GM18517 (cell line): Measurements from ENCODE around the gene BEND3.
"Not testable (repeated sequence)": the region's sequence is repeated elsewhere in the genome, so short reads cannot be mapped to it uniquely, and the experiment has no call there.

Source experiments
- ATAC-seq: cut with Tn5 transposase; IDR thresholded peaks from one replicate; pipeline ENCODE4 v1.9.1; 2021; ENCODE audit warnings: mild to moderate bottlenecking, moderate library complexity; ENCODE audit not compliant: unreplicated experiment

Gene BEND3

DNA sequence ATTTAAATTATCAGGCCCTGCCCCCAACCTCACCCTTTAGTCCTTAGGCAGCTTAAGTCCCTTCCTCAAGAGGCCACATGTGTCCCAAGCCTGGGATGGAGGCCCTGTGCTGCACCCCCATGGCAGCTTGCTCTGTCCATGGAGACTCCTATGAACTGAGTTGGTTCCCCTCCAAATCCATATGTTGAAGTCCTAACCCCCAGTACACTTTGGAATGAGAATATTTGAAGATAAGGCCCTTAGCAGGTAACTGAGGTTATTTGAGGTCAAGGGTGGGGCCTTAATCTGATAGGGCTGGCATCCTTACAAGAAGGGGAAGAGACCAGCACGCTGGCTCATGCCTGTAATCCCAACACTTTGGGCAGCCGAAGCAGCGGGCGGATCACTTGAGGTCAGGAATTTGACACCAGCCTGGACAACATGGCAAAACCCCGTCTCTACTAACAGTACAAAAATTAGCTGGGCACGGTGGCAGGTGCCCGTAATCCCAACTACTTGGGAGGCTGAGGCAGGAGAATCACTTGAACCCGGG lies 6.7 kb upstream of the BEND3 start:
- no peak for ATAC-seq

- no peak for ATAC-seq
These were observed 6.0 kb upstream of the BEND3 start for GRCh38 chr6:107121266-107121665.

- no peak for ATAC-seq
These were observed 5.1 kb upstream of the BEND3 start for GRCh38 chr6:107120404-107120803.

DNA sequence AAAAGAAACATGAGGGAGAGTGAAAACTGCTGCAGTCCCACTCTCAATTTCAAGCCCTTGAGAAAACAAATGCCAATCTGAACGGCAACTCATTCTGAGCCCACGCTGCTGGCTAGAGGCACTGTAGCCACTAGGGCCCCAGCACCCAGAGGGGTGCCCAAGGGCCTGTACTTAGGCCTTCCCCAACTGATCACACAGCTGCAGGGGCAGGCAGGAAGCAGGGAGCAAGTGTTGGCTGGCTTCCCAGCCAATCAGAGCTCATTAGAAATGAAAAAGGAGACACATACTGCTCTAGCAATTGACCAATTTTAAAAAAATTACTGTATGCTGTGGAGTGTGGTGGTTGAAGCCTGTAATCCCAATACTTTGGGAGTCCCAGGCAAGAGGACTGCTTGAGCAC lies 3.7 kb upstream of the BEND3 start:
- ATAC-seq: no peak

DNA sequence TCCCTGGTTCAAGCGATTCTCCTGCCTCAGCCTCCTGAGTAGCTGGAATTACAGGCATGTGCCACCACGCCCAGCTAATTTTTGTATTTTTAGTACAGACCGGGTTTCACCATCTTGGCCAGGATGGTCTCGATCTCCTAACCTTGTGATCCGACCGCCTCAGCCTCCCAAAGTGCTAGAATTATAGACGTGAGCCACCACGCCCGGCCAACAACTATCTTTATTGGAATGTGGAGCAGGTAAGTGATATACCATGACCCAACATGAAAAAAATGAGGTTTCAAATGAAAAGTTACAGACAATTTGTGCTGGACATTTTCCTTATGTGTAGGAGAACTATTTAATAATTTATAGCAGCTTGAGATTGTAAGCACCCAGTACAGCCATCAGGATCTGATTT lies 3.2 kb upstream of the BEND3 start:
- ATAC-seq: not testable (repeated sequence)

GRCh38 chr6:107116931-107117330 lies 1.6 kb upstream of the BEND3 start:
- no peak for ATAC-seq

GRCh38 chr6:107116328-107116892 lies 1.1 kb upstream of the BEND3 start:
- ATAC-seq: no peak

DNA sequence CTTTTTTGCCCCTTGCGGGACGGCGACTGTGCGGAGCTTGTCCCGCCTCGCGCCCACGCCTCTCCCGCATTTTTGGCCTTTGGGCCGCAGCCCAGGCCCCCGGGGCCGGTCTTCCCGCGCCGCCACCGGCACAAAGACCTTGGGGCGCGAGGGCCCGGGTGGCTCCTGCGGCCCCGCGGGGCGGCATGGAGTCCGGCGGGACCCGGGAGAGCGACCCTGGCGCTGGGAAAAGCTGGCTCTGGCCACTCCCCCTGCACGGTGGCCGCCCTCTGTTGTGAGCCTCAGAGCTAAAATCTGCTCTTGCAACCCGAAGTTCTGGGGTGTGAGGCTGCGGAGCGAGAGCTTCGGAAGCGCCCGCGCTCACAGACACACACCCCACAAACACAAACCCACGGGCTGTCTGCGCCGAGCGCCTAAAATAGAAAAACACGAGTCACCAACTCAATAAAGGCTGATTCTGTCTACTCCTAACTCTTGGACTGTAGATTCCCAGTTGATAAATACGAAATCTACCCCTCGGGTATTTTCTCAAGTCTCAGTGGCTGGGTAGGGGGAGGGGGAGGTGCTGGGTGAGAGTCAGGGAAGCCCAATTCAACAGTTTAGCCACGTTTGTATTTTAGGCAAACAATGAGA lies 496 bp upstream of the BEND3 start:
- peak; percentile 22 for ATAC-seq

DNA sequence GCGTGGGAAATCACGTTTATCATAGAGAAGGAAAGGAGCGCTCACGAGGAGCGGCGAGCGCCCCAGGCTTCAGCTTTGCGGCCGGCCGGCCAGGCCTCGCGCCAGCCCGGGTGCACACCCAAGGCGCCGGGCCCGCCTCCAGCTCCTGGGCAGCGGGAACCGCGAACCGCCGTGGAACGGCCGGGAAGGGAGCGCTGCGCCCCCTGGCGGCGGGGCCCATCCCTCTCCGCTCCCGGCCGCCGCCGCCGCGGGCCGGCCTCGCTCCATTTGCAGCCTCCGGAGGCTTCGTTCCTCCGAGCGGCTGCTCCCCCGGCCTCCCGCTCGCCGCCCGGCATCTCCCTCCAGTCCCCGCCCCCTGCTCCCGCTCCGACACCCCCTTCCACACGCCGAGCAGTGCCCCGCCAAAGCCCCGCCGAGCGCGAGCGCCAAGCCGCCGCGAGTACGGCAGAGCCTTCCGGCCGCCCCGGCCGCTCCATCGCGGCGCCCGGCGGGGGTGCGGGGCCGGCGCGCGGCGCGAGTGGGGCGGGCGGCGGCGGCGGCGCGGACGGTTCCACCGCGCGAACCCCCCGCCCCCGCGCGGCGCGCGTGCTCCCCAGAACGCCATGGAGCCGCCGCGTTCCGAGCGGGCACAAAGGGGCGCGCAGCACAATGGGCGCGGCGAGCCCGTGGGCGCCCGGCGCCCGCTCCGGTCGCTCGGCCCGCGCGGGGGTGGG lies 946 bp downstream of the BEND3 start:
- peak; percentile 58 for ATAC-seq

- no peak for ATAC-seq
These were observed 5.1 kb downstream of the BEND3 start for GRCh38 chr6:107110200-107110599.

- ATAC-seq: no peak
These were observed 7.0 kb downstream of the BEND3 start for GRCh38 chr6:107108201-107108890.

DNA sequence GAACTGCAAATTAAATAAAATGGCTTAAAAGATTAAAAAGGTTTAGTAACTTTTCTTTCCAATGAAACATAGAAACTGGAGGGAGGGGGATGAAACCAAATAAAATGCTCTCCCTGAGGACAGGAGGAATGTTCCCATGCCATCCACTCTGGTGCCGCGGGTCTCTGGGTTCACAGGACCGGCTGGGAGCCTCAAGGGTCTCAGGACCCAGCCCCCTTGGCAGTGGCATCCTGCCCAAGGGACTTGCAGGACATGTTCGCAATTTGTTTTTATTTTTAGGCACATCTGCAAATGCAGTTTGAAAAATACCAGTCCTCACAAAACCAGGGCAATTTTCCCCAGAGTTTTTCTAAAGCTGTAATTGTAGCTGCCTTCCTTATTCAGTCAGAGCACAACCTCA lies 7.5 kb downstream of the BEND3 start:
- ATAC-seq: no peak

DNA sequence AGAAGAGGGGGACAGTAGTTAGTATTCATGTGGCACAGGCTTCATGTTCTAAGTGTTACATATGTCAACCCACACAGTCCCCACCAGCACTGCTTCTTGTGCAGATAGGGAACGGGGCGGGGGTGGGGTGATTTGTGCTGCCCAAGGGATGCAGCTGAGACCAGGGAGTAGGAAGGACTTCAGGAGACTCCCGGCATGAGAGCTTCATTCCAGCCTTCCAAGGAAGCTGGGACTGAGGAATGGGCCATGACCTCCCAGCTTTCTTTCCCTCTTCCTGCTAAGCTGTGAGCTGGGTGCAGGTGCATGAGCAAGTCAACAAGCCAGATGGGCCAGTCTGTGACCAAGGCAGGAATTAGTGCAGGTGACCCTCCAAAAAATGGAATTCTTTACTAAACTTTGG lies 9.2 kb downstream of the BEND3 start:
- ATAC-seq: no peak

GRCh38 chr6:107105511-107106116 lies 9.7 kb downstream of the BEND3 start:
- no peak for ATAC-seq

DNA sequence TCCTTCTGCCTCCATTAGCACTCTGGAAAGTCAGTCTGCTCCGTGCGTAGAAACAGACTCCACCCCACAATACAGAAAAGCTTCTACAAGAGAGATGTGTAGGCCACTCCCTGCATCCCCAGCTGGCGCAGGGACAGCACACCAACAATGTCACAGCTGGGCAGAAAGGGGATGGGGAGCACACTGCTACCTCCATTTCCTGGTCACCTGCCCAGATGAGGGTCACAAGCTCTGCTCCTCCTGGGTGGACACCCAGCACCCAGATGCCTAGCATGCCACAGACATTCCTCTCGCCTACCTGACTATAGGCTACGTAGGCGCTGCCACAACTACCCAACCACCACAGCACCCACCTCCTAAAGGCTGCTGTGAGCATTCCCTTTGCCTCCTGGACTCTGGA lies 12.2 kb downstream of the BEND3 start:
- no peak for ATAC-seq

GRCh38 chr6:107102414-107102805 lies 12.9 kb downstream of the BEND3 start:
- no peak for ATAC-seq

DNA sequence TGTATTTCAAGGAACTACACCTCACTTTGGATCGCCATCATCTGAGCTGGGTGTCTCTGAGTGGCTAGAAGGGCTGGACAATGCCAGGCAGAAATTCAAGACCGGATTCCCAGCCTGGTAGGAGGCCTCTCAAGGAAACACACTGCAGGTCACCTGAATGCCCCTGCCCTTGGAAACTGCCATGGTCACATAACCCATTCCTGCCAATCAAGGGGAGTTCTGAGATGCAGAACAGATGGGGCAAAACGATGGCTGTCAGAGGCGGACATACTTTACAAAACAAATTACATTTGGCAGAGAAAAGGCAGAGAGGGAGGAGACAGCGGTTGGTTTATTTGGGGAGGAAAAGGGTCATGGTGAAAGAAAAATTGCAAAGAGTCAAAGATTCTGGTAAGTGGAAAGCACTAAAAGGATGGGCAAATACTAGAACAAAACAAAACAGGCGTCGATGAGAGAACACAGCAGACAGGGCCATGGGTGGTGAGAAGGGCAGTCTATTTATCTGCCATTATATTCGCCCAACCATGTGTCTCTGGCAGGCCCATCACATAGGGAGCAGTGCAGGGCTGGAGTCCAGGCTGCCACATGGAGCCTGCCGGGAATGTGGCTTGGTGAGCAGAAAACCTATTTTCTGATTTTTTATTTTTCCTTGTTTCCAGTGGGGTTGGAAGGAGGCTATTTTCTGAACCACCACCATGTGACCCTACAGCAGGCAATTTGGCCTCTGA lies 13.5 kb downstream of the BEND3 start:
- ATAC-seq: no peak

- no peak for ATAC-seq
These were observed 14.1 kb downstream of the BEND3 start for GRCh38 chr6:107101211-107101610.

GRCh38 chr6:107098436-107099307 lies 16.6 kb downstream of the BEND3 start:
- no peak for ATAC-seq

DNA sequence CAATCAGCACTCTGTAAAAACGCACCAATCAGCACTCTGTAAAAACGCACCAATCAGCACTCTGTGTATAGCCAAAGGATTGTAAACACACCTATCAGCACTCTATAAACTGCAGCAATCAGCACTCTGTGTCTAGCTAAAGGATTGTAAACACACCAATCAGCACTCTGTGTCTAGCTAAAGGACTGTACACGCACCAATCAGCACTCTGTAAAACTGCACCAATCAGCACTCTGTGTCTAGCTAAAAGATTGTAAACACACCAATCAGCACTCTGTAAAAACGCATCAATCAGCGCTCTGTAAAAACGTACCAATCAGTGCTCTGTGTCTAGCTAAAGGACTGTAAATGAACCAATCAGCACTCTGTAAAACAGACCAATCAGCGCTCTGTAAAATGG lies 30.9 kb downstream of the BEND3 start:
- not testable (repeated sequence) for ATAC-seq
